Endothelial cell of umbilical vein (primary cell): ENCODE results near the gene PSMB7. TPM values are rescaled to one million over a fixed set of nuclear protein-coding genes. Genes with fewer than 3 reads are reported as not detected.

Source experiments
- BruUV-seq: library from RNA; stranded (reverse); fragments of 400-500 nt; replicated peaks from 2 replicates; lab custom pipeline; 2021; lab: Mats Ljungman, UMichigan
- CTCF ChIA-PET: fragments of 300-600, 350-600 bp; sonication (Branson Sonifier 250); formaldehyde crosslinking; loops from one replicate; lab custom pipeline; 2021; ENCODE audit warnings: antibody characterized with exemption, inconsistent platforms; lab: Charles Lee
- POLR2A ChIA-PET: fragments of 300-600, 350-600 bp; sonication (Branson Sonifier 250); formaldehyde crosslinking; loops from one replicate; lab custom pipeline; 2021; ENCODE audit warnings: antibody characterized with exemption, inconsistent platforms; lab: Charles Lee
- DNase-seq: peaks from one replicate; pipeline ENCODE4 v3.0.0-alpha.2; 2011; ENCODE audit warnings: low read depth, low spot score
- FAIRE-seq: peaks from 2 replicates; lab custom pipeline; 2011; peaks lifted over from hg19 to GRCh38; lab: Jason Lieb, UNC
- H2AFZ ChIP-seq: 2 replicates; pipeline ENCODE4 v1.6.0; 2012; ENCODE audit warnings: low read depth, low read length, control low read depth, inconsistent platforms
- H3K27ac ChIP-seq: 2 replicates; pipeline ENCODE4 v1.5.1; 2011; ENCODE audit warnings: low read depth, mild to moderate bottlenecking, control low read depth, low read length, moderate library complexity; ENCODE audit not compliant: insufficient read depth
- H3K27me3 ChIP-seq, 2 experiments: 2 replicates each; pipeline versions ENCODE4 v1.6.0 to v1.6.1; 2011; ENCODE audit warnings: low read length in 2 of 2, mixed read lengths in 1 of 2; ENCODE audit not compliant: control insufficient read depth in 2 of 2, insufficient read depth in 2 of 2
- H3K36me3 ChIP-seq, 2 experiments: 2 replicates in 1 of 2; 3 replicates in 1 of 2; pipeline ENCODE4 v1.5.1; 2011; ENCODE audit warnings: low read length in 2 of 2, mild to moderate bottlenecking in 1 of 2, moderate library complexity in 1 of 2; ENCODE audit not compliant: control insufficient read depth in 2 of 2, insufficient read depth in 2 of 2; ENCODE audit errors: extremely low read depth in 1 of 2
- H3K4me1 ChIP-seq: 3 replicates; pipeline ENCODE4 v1.5.1; 2011; ENCODE audit warnings: mild to moderate bottlenecking, low read length; ENCODE audit not compliant: control insufficient read depth, insufficient read depth; ENCODE audit errors: extremely low read depth
- H3K4me2 ChIP-seq: 2 replicates; pipeline ENCODE4 v1.6.1; 2011; ENCODE audit warnings: low read length, control low read depth, mixed read lengths; ENCODE audit not compliant: insufficient read depth
- H3K4me3 ChIP-seq, 3 experiments: fragments of 200-600 bp in 1 of 3; sonication (generic), shearing (Covaris generic) in 1 of 3; replicated peaks in 1 of 3; 2 replicates each; pipeline ENCODE4 v1.5.1; 2011 to 2016; ENCODE audit warnings: control low read depth in 3 of 3, low read length in 3 of 3, mild to moderate bottlenecking in 2 of 3, inconsistent platforms in 1 of 3, low read depth in 1 of 3, moderate library complexity in 1 of 3; ENCODE audit not compliant: insufficient read depth in 1 of 3
- H3K79me2 ChIP-seq: 2 replicates; pipeline ENCODE4 v1.6.0; 2012; ENCODE audit warnings: low read length, inconsistent platforms; ENCODE audit not compliant: control insufficient read depth, insufficient read depth
- H3K9ac ChIP-seq: replicated peaks from 2 replicates; pipeline ENCODE3; 2011; ENCODE audit warnings: low read length, control low read depth; ENCODE audit not compliant: insufficient read depth; ENCODE audit errors: extremely low read depth
- H3K9me1 ChIP-seq: replicated peaks from 3 replicates; pipeline ENCODE4 v1.6.0; 2011; ENCODE audit warnings: mild to moderate bottlenecking, low read length; ENCODE audit not compliant: control insufficient read depth, insufficient read depth; ENCODE audit errors: extremely low read depth
- H3K9me3 ChIP-seq: replicated peaks from 2 replicates; pipeline ENCODE4 v1.5.1; 2012; ENCODE audit warnings: low read length, inconsistent platforms; ENCODE audit not compliant: control insufficient read depth, insufficient read depth
- H4K20me1 ChIP-seq: replicated peaks from 2 replicates; pipeline ENCODE3; 2011; ENCODE audit warnings: mild to moderate bottlenecking, low read length; ENCODE audit not compliant: control insufficient read depth, insufficient read depth; ENCODE audit errors: extremely low read depth
- EZH2 ChIP-seq: IDR thresholded peaks from 2 replicates; pipeline ENCODE4 v1.6.1; 2012; ENCODE audit warnings: borderline replicate concordance, low read depth, mild to moderate bottlenecking, moderate library complexity, low read length, inconsistent platforms; ENCODE audit not compliant: severe bottlenecking
- FOS ChIP-seq: IDR thresholded peaks from 2 replicates; pipeline ENCODE4 v1.6.1; 2011; ENCODE audit warnings: mild to moderate bottlenecking, low read length, moderate library complexity, borderline replicate concordance; ENCODE audit not compliant: insufficient read depth
- GATA2 ChIP-seq: IDR thresholded peaks from 2 replicates; pipeline ENCODE4 v1.7.0; 2011; ENCODE audit warnings: low read depth, mild to moderate bottlenecking, moderate library complexity, mixed read lengths, low read length; ENCODE audit not compliant: insufficient read length, insufficient read depth
- JUN ChIP-seq: IDR thresholded peaks from 2 replicates; pipeline ENCODE4 v1.6.1; 2011; ENCODE audit warnings: borderline replicate concordance, low read depth; ENCODE audit not compliant: insufficient read length, insufficient read depth
- MAX ChIP-seq: IDR thresholded peaks from 2 replicates; pipeline ENCODE4 v1.6.1; 2011; ENCODE audit not compliant: insufficient read depth, insufficient read length
- MYC ChIP-seq: IDR thresholded peaks from one replicate; pipeline ENCODE4 v1.6.1; 2011; ENCODE audit warnings: mild to moderate bottlenecking, low read depth, low read length
- POLR2A ChIP-seq: IDR thresholded peaks from 2 replicates; pipeline ENCODE4 v1.6.1; 2012; ENCODE audit warnings: low read depth, mild to moderate bottlenecking, control low read depth, low read length
- POLR2AphosphoS5 ChIP-seq: IDR thresholded peaks from 2 replicates; pipeline ENCODE4 v1.6.1; 2012; ENCODE audit warnings: low read depth, mild to moderate bottlenecking, control low read depth, low read length, moderate library complexity; ENCODE audit not compliant: insufficient read depth
- dilution Hi-C: fragments of 300-500 bp; cut with MboI; formaldehyde crosslinking; loops from one replicate; pipeline ENCODE4 v1.15.0; 2019; ENCODE audit warnings: low sequenced_read_pairs; ENCODE audit not compliant: extremely low pct_ligation_motif_present
- intact Hi-C: fragments of 100-400 bp; cut with micrococcal nuclease; formaldehyde crosslinking; loops from one replicate; pipeline ENCODE4 v1.10.0; 2022
- polyA plus RNA-seq, 4 experiments: library from polyadenylated mRNA; depleted of rRNA in 3 of 4; stranded (reverse) in 3 of 4; unstranded in 1 of 4; fragments of >200 nt; gene quantifications; 2 replicates each; pipeline versions ENCODE4 v1.2.1 to v1.2.3, GENCODE V29; 2011 to 2012; ENCODE audit warnings: missing spikeins in 1 of 4
- total RNA-seq: library from RNA; stranded (reverse); gene quantifications from 2 replicates; pipeline ENCODE4 v1.2.3, GENCODE V29; 2021
- TF ChIP-seq, protein P1 (sequence below), 2 donors: IDR thresholded peaks; 1 replicate in 1 of 2; 2 replicates in 1 of 2; pipeline ENCODE4 v1.5.1; 2011; ENCODE audit warnings: low read length in 2 of 2, mild to moderate bottlenecking in 2 of 2, moderate library complexity in 2 of 2, control low read depth in 1 of 2, inconsistent platforms in 1 of 2, low read depth in 1 of 2; ENCODE audit not compliant: insufficient read depth in 1 of 2; ENCODE audit errors: extremely low read depth in 1 of 2

The PSMB7 gene
- total and polyA plus RNA-seq, 2 donors (not counting 3 experiments of a cell fraction or from before 2014, with no cell fraction given) = 227 to 366 TPM

- Histone ChIP-seq H3K27ac (no peak overlapping the region), H3K4me2 (no peak overlapping the region), H2AFZ (no peak overlapping the region), H3K9ac (no peak overlapping the region), H3K27me3 (no peaks in the 10 kb centered on the region), H3K4me3 (no peak overlapping the region), H4K20me1 (no peaks in the 10 kb centered on the region), H3K79me2 (no peaks in the 10 kb centered on the region), H3K36me3 (peaks cover 7 to 62% of the 10 kb centered on the region in 2 experiments), H3K9me3 (no peaks in the 10 kb centered on the region), H3K4me1 (no peaks in the 10 kb centered on the region), H3K9me1 (no peaks in the 10 kb centered on the region)
- dilution Hi-C loops (no loop called here), intact Hi-C loops (loop anchor here (10.0 kb wide), 1 partner anchor 923 kb away; no protein-coding TSS in a partner anchor)
- FAIRE-seq (no peak), DNase-seq (no peak)
- no TSS peak for BruUV-seq
- CTCF ChIA-PET = no interaction called here
- TF ChIP-seq FOS (no peak), JUN (no peak), POLR2A (no peak), MAX (no peak), EZH2 (no peak), MYC (no peak), POLR2AphosphoS5 (no peak), GATA2 (no peak)
- POLR2A ChIA-PET = no interaction called here
Measured at GRCh38 chr9:124327491-124327890, 87.8 kb downstream of the PSMB7 start.

GRCh38 chr9:124326378-124326777, 88.9 kb downstream of the PSMB7 start:
- no peak overlapping the region for H3K4me3 ChIP-seq
- H3K9ac ChIP-seq = no peak overlapping the region
- TF ChIP-seq EZH2 (no peak), MYC (no peak), MAX (no peak), JUN (no peak), POLR2A (no peak), POLR2AphosphoS5 (no peak), FOS (no peak), GATA2 (no peak)
- TF ChIP-seq, protein P1, sequence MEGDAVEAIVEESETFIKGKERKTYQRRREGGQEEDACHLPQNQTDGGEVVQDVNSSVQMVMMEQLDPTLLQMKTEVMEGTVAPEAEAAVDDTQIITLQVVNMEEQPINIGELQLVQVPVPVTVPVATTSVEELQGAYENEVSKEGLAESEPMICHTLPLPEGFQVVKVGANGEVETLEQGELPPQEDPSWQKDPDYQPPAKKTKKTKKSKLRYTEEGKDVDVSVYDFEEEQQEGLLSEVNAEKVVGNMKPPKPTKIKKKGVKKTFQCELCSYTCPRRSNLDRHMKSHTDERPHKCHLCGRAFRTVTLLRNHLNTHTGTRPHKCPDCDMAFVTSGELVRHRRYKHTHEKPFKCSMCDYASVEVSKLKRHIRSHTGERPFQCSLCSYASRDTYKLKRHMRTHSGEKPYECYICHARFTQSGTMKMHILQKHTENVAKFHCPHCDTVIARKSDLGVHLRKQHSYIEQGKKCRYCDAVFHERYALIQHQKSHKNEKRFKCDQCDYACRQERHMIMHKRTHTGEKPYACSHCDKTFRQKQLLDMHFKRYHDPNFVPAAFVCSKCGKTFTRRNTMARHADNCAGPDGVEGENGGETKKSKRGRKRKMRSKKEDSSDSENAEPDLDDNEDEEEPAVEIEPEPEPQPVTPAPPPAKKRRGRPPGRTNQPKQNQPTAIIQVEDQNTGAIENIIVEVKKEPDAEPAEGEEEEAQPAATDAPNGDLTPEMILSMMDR (IDR thresholded peaks at IDR 0.05; ENCODE audit: extremely low read depth in 1 of 2, insufficient read depth in 1 of 2, low read depth in 1 of 2, low read length in 2 of 2) = no peak
- no peak overlapping the region for H3K27ac ChIP-seq
- no peaks in the 10 kb centered on the region for H3K79me2 ChIP-seq
- peaks cover 11 to 63% of the 10 kb centered on the region in 2 experiments for H3K36me3 ChIP-seq
- CTCF ChIA-PET = interaction anchor here (2.6 kb wide), 1 partner anchor 200 kb away, joined by 15 read pairs; no protein-coding TSS in a partner anchor
- no peak overlapping the region for H3K4me2 ChIP-seq
- H3K9me3 ChIP-seq = no peaks in the 10 kb centered on the region
- intact Hi-C loops = loop anchor here (10.0 kb wide), 1 partner anchor 922 kb away; no protein-coding TSS in a partner anchor
- POLR2A ChIA-PET = no interaction called here
- H4K20me1 ChIP-seq = no peaks in the 10 kb centered on the region
- H3K4me1 ChIP-seq = no peaks in the 10 kb centered on the region
- DNase-seq = no peak
- H2AFZ ChIP-seq = no peak overlapping the region
- H3K9me1 ChIP-seq = no peaks in the 10 kb centered on the region
- dilution Hi-C loops = no loop called here
- no peaks in the 10 kb centered on the region for H3K27me3 ChIP-seq
- BruUV-seq = no TSS peak
- no peak for FAIRE-seq
